ENCODE data around the gene SARM1. TPM values are rescaled to one million over a fixed set of nuclear protein-coding genes. Genes with fewer than 3 reads are reported as not detected.

The SARM1 gene
- total RNA-seq, 1 experiment from 2014 or later = 5.1 TPM

DNA sequence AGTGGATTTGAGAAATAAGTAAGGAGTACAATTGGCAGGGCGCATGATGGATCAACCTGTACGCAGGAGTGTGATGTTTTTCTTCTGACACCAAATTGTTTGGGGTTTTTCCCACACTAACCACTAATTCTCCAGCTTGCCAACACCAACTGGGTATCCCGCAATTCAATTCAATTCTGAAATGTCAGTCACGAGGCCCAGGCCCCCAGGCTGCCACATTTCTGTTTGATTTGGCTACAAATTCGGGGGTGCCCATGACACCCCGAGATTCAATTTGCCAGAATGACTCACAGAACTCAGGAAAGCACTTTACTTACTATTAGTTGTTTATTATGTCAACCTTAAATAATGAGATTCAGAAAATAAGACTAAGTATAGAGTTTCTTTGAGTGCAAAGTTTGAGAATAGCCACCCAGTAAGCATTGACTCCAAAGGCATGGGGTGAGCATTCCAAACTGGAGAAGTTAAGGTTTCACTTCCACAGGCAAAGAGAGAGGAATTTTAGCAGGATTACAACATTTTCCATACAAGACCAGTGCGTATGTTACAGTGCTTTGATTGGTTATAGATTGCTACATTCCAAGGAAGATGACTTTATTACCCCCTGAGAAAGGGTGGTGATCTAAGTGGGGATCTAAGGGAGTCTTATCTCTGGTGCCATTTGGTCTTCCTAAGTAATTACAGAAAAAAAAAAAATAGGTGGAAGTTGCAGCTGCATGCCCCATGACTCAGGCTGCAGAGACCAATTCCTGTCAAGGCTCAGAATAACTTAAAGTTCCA is 23.0 kb downstream of the SARM1 start:
- Histone ChIP-seq H3K79me2 (ENCODE audit: insufficient read depth, low read length) (no peaks in the 10 kb centered on the region), H3K79me1 (ENCODE audit: insufficient read depth, low read depth, low read length, poor library complexity, severe bottlenecking) (no peaks in the 10 kb centered on the region), H3K4ac (ENCODE audit: low read depth, low read length) (no peak overlapping the region), H3K9me3 (ENCODE audit: control insufficient read depth, low read depth, low read length) (no peaks in the 10 kb centered on the region), H2BK120ac (ENCODE audit: low read depth, low read length, poor library complexity, severe bottlenecking) (no peak overlapping the region), H2AFZ (ENCODE audit: low read length) (no peak overlapping the region), H3T11ph (ENCODE audit: low read length) (no peak overlapping the region), H3K4me1 (ENCODE audit: insufficient read depth, low read length) (no peaks in the 10 kb centered on the region), H2AK5ac (ENCODE audit: insufficient read length, low read length) (no peak overlapping the region), H4K91ac (ENCODE audit: insufficient read length, low read depth, low read length) (no peak overlapping the region), H3K14ac (ENCODE audit: insufficient read depth, low read length) (no peak overlapping the region), H2BK15ac (ENCODE audit: low read depth, low read length) (no peak overlapping the region), H2BK12ac (ENCODE audit: insufficient read length, low read depth, low read length) (no peak overlapping the region), H3K27me3 (ENCODE audit: insufficient read depth, low read length) (no peaks in the 10 kb centered on the region), H3K27ac (ENCODE audit: insufficient read length, low read depth, low read length) (no peak overlapping the region), H4K8ac (replicated peaks; ENCODE audit: insufficient read length, low read depth, low read length) (no peak overlapping the region), H3K23ac (ENCODE audit: insufficient read length, low read depth, low read length) (no peak overlapping the region), H4K5ac (ENCODE audit: insufficient read length, low read depth, low read length) (no peak overlapping the region), H3K56ac (ENCODE audit: insufficient read length, low read depth, low read length) (no peak overlapping the region), H3K9ac (ENCODE audit: extremely low read depth, insufficient read length, low read length) (no peak overlapping the region), H2BK5ac (ENCODE audit: insufficient read length, low read length) (no peak overlapping the region), H3K18ac (ENCODE audit: insufficient read length, low read depth, low read length) (no peak overlapping the region), H3K4me2 (ENCODE audit: insufficient read depth, insufficient read length, low read length) (no peak overlapping the region), H4K20me1 (ENCODE audit: control insufficient read depth, insufficient read depth, insufficient read length) (no peaks in the 10 kb centered on the region), H3K23me2 (ENCODE audit: insufficient read length, low read depth, low read length, poor library complexity, severe bottlenecking) (no peaks in the 10 kb centered on the region), H2BK20ac (ENCODE audit: low read depth, low read length, poor library complexity, severe bottlenecking) (no peak overlapping the region)
- TF ChIP-seq CTCF (conservative IDR thresholded peaks at IDR 0.05) = no peak
- Mint-ChIP-seq H3K9me3 (no peaks in the 10 kb centered on the region), H3K36me3 (ENCODE audit: insufficient read depth in 1 of 3, low read depth in 3 of 3) (peaks cover 1 to 7% (median 5%) of the 10 kb centered on the region in 3 experiments; a peak in 4 of 7 replicates), H3K27ac (no peak overlapping the region; a peak in 1 of 7 replicates), H3K27me3 (ENCODE audit: low read depth) (peaks cover 26% of the 10 kb centered on the region), H3K4me1 (peaks cover 3 to 11% of the 10 kb centered on the region in 2 experiments; a peak in 3 of 4 replicates), H3K4me3 (no peak overlapping the region)
- no peak for DNase-seq
- WGBS (ENCODE audit: extremely low coverage, insufficient read length, low lambda C conversion rate) = no CpG with 5 or more reads among the region's 7 CpGs

Measured in H9 (cell line).